ENCODE data around the gene PHTF2.

The PHTF2 gene

GRCh38 chr7:77858278-77858677, 59.7 kb downstream of the PHTF2 start:
- Histone ChIP-seq H3K9me3 (ENCODE audit: control insufficient read depth, insufficient read depth, low read length) (no peaks in the 10 kb centered on the region), H3K27me3 (ENCODE audit: control insufficient read depth, low read length) (no peaks in the 10 kb centered on the region), H3K79me2 (ENCODE audit: control insufficient read depth, low read length) (peaks cover 75% of the 10 kb centered on the region), H3K4me2 (ENCODE audit: low read length) (peak overlapping the region; percentile 60), H3K27ac (ENCODE audit: low read depth, low read length) (no peak overlapping the region), H3F3A (ENCODE audit: control insufficient read depth, insufficient read depth) (no peaks in the 10 kb centered on the region), H3K4me1 (ENCODE audit: control insufficient read depth, low read length) (peaks cover 39% of the 10 kb centered on the region), H3K4me3 (ENCODE audit: low read length) (no peak overlapping the region), H4K20me1 (ENCODE audit: control insufficient read depth, insufficient read depth, low read depth, low read length) (peaks cover 3% of the 10 kb centered on the region; the same call in 1 of the 2 replicates), H3K9me2 (replicated peaks; ENCODE audit: control insufficient read depth, low read length) (no peaks in the 10 kb centered on the region), H3K36me3 (ENCODE audit: control insufficient read depth, low read length) (peaks cover 17% of the 10 kb centered on the region)
- TF ChIP-seq EZH2phosphoT487 (IDR thresholded peaks at IDR 0.05; ENCODE audit: borderline replicate concordance, low read length), result no peak
- TF ChIP-seq CTCF (IDR thresholded peaks at IDR 0.05; ENCODE audit: low read depth, low read length, poor library complexity, severe bottlenecking), result no peak

GRCh38 chr7:77859343-77859742, 60.8 kb downstream of the PHTF2 start:
- H3K79me2 ChIP-seq (ENCODE audit: control insufficient read depth, low read length), result peaks cover 75% of the 10 kb centered on the region
- H3K4me2 ChIP-seq (ENCODE audit: low read length), result peak overlapping the region; percentile 60

DNA sequence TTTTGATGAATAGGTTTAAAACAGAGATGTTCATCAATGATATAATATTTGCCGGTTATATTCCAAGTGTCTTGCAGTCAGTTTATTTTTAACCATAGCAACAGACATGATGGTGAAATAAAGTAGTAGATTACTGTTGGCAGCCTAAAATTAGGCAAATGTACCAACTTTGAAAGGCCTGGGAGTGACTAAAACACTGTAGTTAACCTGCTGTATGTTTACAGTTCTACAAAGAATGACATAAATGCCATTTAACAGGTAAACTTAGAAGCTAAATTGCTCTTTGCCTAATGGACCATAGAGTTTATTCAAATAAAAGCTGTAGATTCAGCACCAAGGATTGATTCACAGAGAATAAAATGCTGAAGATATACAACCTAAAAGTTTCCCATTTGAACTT, 64.1 kb downstream of the PHTF2 start:
- no peaks in the 10 kb centered on the region for H3K36me3 ChIP-seq (ENCODE audit: control insufficient read depth, low read length)
- no peaks in the 10 kb centered on the region for H3F3A ChIP-seq (ENCODE audit: control insufficient read depth, insufficient read depth)
- H3K4me1 ChIP-seq (ENCODE audit: control insufficient read depth, low read length), result peaks cover 30% of the 10 kb centered on the region
- no peak for TF ChIP-seq CTCF (IDR thresholded peaks at IDR 0.05; ENCODE audit: low read depth, low read length, poor library complexity, severe bottlenecking)
- H4K20me1 ChIP-seq (ENCODE audit: control insufficient read depth, insufficient read depth, low read depth, low read length), result peaks cover 7% of the 10 kb centered on the region; the same call in 1 of the 2 replicates
- H3K4me3 ChIP-seq (ENCODE audit: low read length), result no peak overlapping the region
- H3K9me3 ChIP-seq (ENCODE audit: control insufficient read depth, insufficient read depth, low read length), result no peaks in the 10 kb centered on the region
- H3K9me2 ChIP-seq (replicated peaks; ENCODE audit: control insufficient read depth, low read length), result no peaks in the 10 kb centered on the region
- peaks cover 76% of the 10 kb centered on the region for H3K79me2 ChIP-seq (ENCODE audit: control insufficient read depth, low read length)
- H3K27me3 ChIP-seq (ENCODE audit: control insufficient read depth, low read length), result no peaks in the 10 kb centered on the region
- no peak overlapping the region for H3K4me2 ChIP-seq (ENCODE audit: low read length)
- no peak overlapping the region for H3K27ac ChIP-seq (ENCODE audit: low read depth, low read length)

More at GRCh38 chr7:77859343-77859742, 60.8 kb downstream of the PHTF2 start:
- peaks cover 39% of the 10 kb centered on the region for H3K4me1 ChIP-seq (ENCODE audit: control insufficient read depth, low read length)
- no peak for TF ChIP-seq EZH2phosphoT487 (IDR thresholded peaks at IDR 0.05; ENCODE audit: borderline replicate concordance, low read length)
- TF ChIP-seq CTCF (IDR thresholded peaks at IDR 0.05; ENCODE audit: low read depth, low read length, poor library complexity, severe bottlenecking), result no peak
- peaks cover 14% of the 10 kb centered on the region for H3K36me3 ChIP-seq (ENCODE audit: control insufficient read depth, low read length)
- H3K4me3 ChIP-seq (ENCODE audit: low read length), result peak overlapping the region; percentile 45
- no peaks in the 10 kb centered on the region for H3K9me2 ChIP-seq (replicated peaks; ENCODE audit: control insufficient read depth, low read length)
- H4K20me1 ChIP-seq (ENCODE audit: control insufficient read depth, insufficient read depth, low read depth, low read length), result peaks cover 3% of the 10 kb centered on the region; the same call in 1 of the 2 replicates
- no peaks in the 10 kb centered on the region for H3K27me3 ChIP-seq (ENCODE audit: control insufficient read depth, low read length)
- H3F3A ChIP-seq (ENCODE audit: control insufficient read depth, insufficient read depth), result no peaks in the 10 kb centered on the region
- no peaks in the 10 kb centered on the region for H3K9me3 ChIP-seq (ENCODE audit: control insufficient read depth, insufficient read depth, low read length)
- H3K27ac ChIP-seq (ENCODE audit: low read depth, low read length), result peak overlapping the region; percentile 36
